ENCODE measurements around the gene MYCL.

The MYCL gene

GRCh38 chr1:39857126-39857878, 44.4 kb downstream of the MYCL start:
- DNase-seq (ENCODE audit: insufficient read length, low spot score) = no peak
- peak; percentile 5 for FAIRE-seq
- no peak for TF ChIP-seq POLR2A (IDR thresholded peaks at IDR 0.05; ENCODE audit: low read depth, low read length)
- TF ChIP-seq POLR2AphosphoS5 (IDR thresholded peaks at IDR 0.05; ENCODE audit: low read depth, low read length) = no peak
- no peak for TF ChIP-seq SPI1 (IDR thresholded peaks at IDR 0.05; ENCODE audit: low read depth, low read length)
- TF ChIP-seq POU2F2 (IDR thresholded peaks at IDR 0.05; ENCODE audit: low read depth, low read length) = no peak
- TF ChIP-seq PAX5 (IDR thresholded peaks at IDR 0.05; ENCODE audit: insufficient read depth, low read length, severe bottlenecking) = no peak
- no peak for TF ChIP-seq TAF1 (IDR thresholded peaks at IDR 0.05; ENCODE audit: low read depth, low read length)

GRCh38 chr1:39854738-39855137, 47.0 kb downstream of the MYCL start:
- no peak for DNase-seq (ENCODE audit: insufficient read length, low spot score)
- TF ChIP-seq SPI1 (IDR thresholded peaks at IDR 0.05; ENCODE audit: low read depth, low read length) (no peak), TAF1 (IDR thresholded peaks at IDR 0.05; ENCODE audit: low read depth, low read length) (no peak), POU2F2 (IDR thresholded peaks at IDR 0.05; ENCODE audit: low read depth, low read length) (no peak), POLR2AphosphoS5 (IDR thresholded peaks at IDR 0.05; ENCODE audit: low read depth, low read length) (no peak), POLR2A (IDR thresholded peaks at IDR 0.05; ENCODE audit: low read depth, low read length) (no peak), PAX5 (IDR thresholded peaks at IDR 0.05; ENCODE audit: insufficient read depth, low read length, severe bottlenecking) (no peak)
- FAIRE-seq = no peak

GRCh38 chr1:39854314-39854713, 47.4 kb downstream of the MYCL start:
- FAIRE-seq (no peak), DNase-seq (ENCODE audit: insufficient read length, low spot score) (no peak)
- no peak for TF ChIP-seq POLR2AphosphoS5 (IDR thresholded peaks at IDR 0.05; ENCODE audit: low read depth, low read length)
- TF ChIP-seq SPI1 (IDR thresholded peaks at IDR 0.05; ENCODE audit: low read depth, low read length) = no peak
- no peak for TF ChIP-seq POU2F2 (IDR thresholded peaks at IDR 0.05; ENCODE audit: low read depth, low read length)
- TF ChIP-seq TAF1 (IDR thresholded peaks at IDR 0.05; ENCODE audit: low read depth, low read length) = no peak
- no peak for TF ChIP-seq PAX5 (IDR thresholded peaks at IDR 0.05; ENCODE audit: insufficient read depth, low read length, severe bottlenecking)
- TF ChIP-seq POLR2A (IDR thresholded peaks at IDR 0.05; ENCODE audit: low read depth, low read length) = no peak

GRCh38 chr1:39852876-39853275, 48.8 kb downstream of the MYCL start:
- TF ChIP-seq POLR2AphosphoS5 (IDR thresholded peaks at IDR 0.05; ENCODE audit: low read depth, low read length) (no peak), PAX5 (IDR thresholded peaks at IDR 0.05; ENCODE audit: insufficient read depth, low read length, severe bottlenecking) (no peak), POLR2A (IDR thresholded peaks at IDR 0.05; ENCODE audit: low read depth, low read length) (no peak), SPI1 (IDR thresholded peaks at IDR 0.05; ENCODE audit: low read depth, low read length) (no peak), TAF1 (IDR thresholded peaks at IDR 0.05; ENCODE audit: low read depth, low read length) (no peak), POU2F2 (IDR thresholded peaks at IDR 0.05; ENCODE audit: low read depth, low read length) (no peak)
- DNase-seq (ENCODE audit: insufficient read length, low spot score) = no peak
- FAIRE-seq = no peak

- TF ChIP-seq PAX5 (IDR thresholded peaks at IDR 0.05; ENCODE audit: insufficient read depth, low read length, severe bottlenecking) = no peak
- TF ChIP-seq SPI1 (IDR thresholded peaks at IDR 0.05; ENCODE audit: low read depth, low read length) = no peak
- no peak for TF ChIP-seq POU2F2 (IDR thresholded peaks at IDR 0.05; ENCODE audit: low read depth, low read length)
- TF ChIP-seq POLR2A (IDR thresholded peaks at IDR 0.05; ENCODE audit: low read depth, low read length) = no peak
- TF ChIP-seq TAF1 (IDR thresholded peaks at IDR 0.05; ENCODE audit: low read depth, low read length) = no peak
- no peak for TF ChIP-seq POLR2AphosphoS5 (IDR thresholded peaks at IDR 0.05; ENCODE audit: low read depth, low read length)
- no peak for FAIRE-seq
- DNase-seq (ENCODE audit: insufficient read length, low spot score) = no peak
These were observed 49.4 kb downstream of the MYCL start for GRCh38 chr1:39852214-39852791.

GRCh38 chr1:39850606-39851216, 51.0 kb downstream of the MYCL start:
- no peak for DNase-seq (ENCODE audit: insufficient read length, low spot score)
- TF ChIP-seq SPI1 (IDR thresholded peaks at IDR 0.05; ENCODE audit: low read depth, low read length) (no peak), POLR2A (IDR thresholded peaks at IDR 0.05; ENCODE audit: low read depth, low read length) (no peak), POLR2AphosphoS5 (IDR thresholded peaks at IDR 0.05; ENCODE audit: low read depth, low read length) (no peak), POU2F2 (IDR thresholded peaks at IDR 0.05; ENCODE audit: low read depth, low read length) (no peak), TAF1 (IDR thresholded peaks at IDR 0.05; ENCODE audit: low read depth, low read length) (no peak), PAX5 (IDR thresholded peaks at IDR 0.05; ENCODE audit: insufficient read depth, low read length, severe bottlenecking) (no peak)
- FAIRE-seq = no peak

GRCh38 chr1:39849203-39849602, 52.5 kb downstream of the MYCL start:
- FAIRE-seq (no peak), DNase-seq (ENCODE audit: insufficient read length, low spot score) (no peak)
- TF ChIP-seq SPI1 (IDR thresholded peaks at IDR 0.05; ENCODE audit: low read depth, low read length) (no peak), POU2F2 (IDR thresholded peaks at IDR 0.05; ENCODE audit: low read depth, low read length) (no peak), TAF1 (IDR thresholded peaks at IDR 0.05; ENCODE audit: low read depth, low read length) (no peak), PAX5 (IDR thresholded peaks at IDR 0.05; ENCODE audit: insufficient read depth, low read length, severe bottlenecking) (no peak), POLR2AphosphoS5 (IDR thresholded peaks at IDR 0.05; ENCODE audit: low read depth, low read length) (no peak), POLR2A (IDR thresholded peaks at IDR 0.05; ENCODE audit: low read depth, low read length) (no peak)

GRCh38 chr1:39847940-39848339, 53.8 kb downstream of the MYCL start:
- FAIRE-seq = no peak
- TF ChIP-seq TAF1 (IDR thresholded peaks at IDR 0.05; ENCODE audit: low read depth, low read length) (no peak), PAX5 (IDR thresholded peaks at IDR 0.05; ENCODE audit: insufficient read depth, low read length, severe bottlenecking) (no peak), POLR2AphosphoS5 (IDR thresholded peaks at IDR 0.05; ENCODE audit: low read depth, low read length) (no peak), POLR2A (IDR thresholded peaks at IDR 0.05; ENCODE audit: low read depth, low read length) (no peak), SPI1 (IDR thresholded peaks at IDR 0.05; ENCODE audit: low read depth, low read length) (no peak), POU2F2 (IDR thresholded peaks at IDR 0.05; ENCODE audit: low read depth, low read length) (no peak)
- DNase-seq (ENCODE audit: insufficient read length, low spot score) = no peak

GRCh38 chr1:39846796-39847195, 54.9 kb downstream of the MYCL start:
- TF ChIP-seq TAF1 (IDR thresholded peaks at IDR 0.05; ENCODE audit: low read depth, low read length) (no peak), POLR2AphosphoS5 (IDR thresholded peaks at IDR 0.05; ENCODE audit: low read depth, low read length) (no peak), PAX5 (IDR thresholded peaks at IDR 0.05; ENCODE audit: insufficient read depth, low read length, severe bottlenecking) (no peak), POU2F2 (IDR thresholded peaks at IDR 0.05; ENCODE audit: low read depth, low read length) (no peak), POLR2A (IDR thresholded peaks at IDR 0.05; ENCODE audit: low read depth, low read length) (no peak)
- DNase-seq (ENCODE audit: insufficient read length, low spot score) = no peak
- FAIRE-seq = no peak
